WTC11 (cell line): Measurements from ENCODE around the gene SOCS1. TPM values are rescaled to one million over a fixed set of nuclear protein-coding genes. Genes with fewer than 3 reads are reported as not detected.
A peak's percentile ranks its signal among the peaks of the same experiment; 100 is the strongest.

ENCODE experiments used
- ATAC-seq: fragments of 200-7000 bp; cut with Tn5 transposase; 2 replicates; pipeline ENCODE4 v1.10.0; 2021; ENCODE audit warnings: mild to moderate bottlenecking, moderate library complexity
- CTCF ChIA-PET: fragments of 300-600 bp; sonication (Branson Sonifier 250); formaldehyde crosslinking; loops from one replicate; lab custom pipeline; 2021; ENCODE audit warnings: antibody characterized with exemption; lab: Charles Lee
- POLR2A ChIA-PET: fragments of 350-600 bp; sonication (Branson Sonifier 250); formaldehyde crosslinking; loops from one replicate; lab custom pipeline; 2021; ENCODE audit warnings: antibody characterized with exemption; lab: Charles Lee
- DNase-seq: peaks from one replicate; pipeline ENCODE4 v3.0.0; 2021; ENCODE audit warnings: low spot score
- H3K27ac Mint-ChIP-seq: 2 replicates; pipeline ENCODE4 v1.8.0; 2021; ENCODE audit warnings: mixed read lengths
- H3K27me3 Mint-ChIP-seq: 2 replicates; pipeline ENCODE4 v1.8.0; 2021; ENCODE audit warnings: low read depth, mild to moderate bottlenecking, moderate library complexity, mixed read lengths
- H3K36me3 Mint-ChIP-seq: 2 replicates; pipeline ENCODE4 v1.8.0; 2021; ENCODE audit warnings: mixed read lengths
- H3K4me1 Mint-ChIP-seq: 2 replicates; pipeline ENCODE4 v1.8.0; 2022; ENCODE audit warnings: mixed read lengths
- H3K4me3 Mint-ChIP-seq: 2 replicates; pipeline ENCODE4 v1.8.0; 2021; ENCODE audit warnings: mild to moderate bottlenecking, moderate library complexity, mixed read lengths
- H3K9me3 Mint-ChIP-seq: 2 replicates; pipeline ENCODE4 v1.8.0; 2021; ENCODE audit warnings: mixed read lengths
- AR ChIP-seq: fragments of 250-450 bp; sonication (Bioruptor Pico); IDR thresholded peaks from 2 replicates; pipeline ENCODE4 v1.9.0; 2021; ENCODE audit warnings: mild to moderate bottlenecking
- ARID4B ChIP-seq: sonication (generic); formaldehyde crosslinking; IDR thresholded peaks from 2 replicates; pipeline ENCODE4 v1.8.0; 2023; ENCODE audit warnings: missing genetic modification reagents, mild to moderate bottlenecking, borderline replicate concordance
- EMX1 ChIP-seq: fragments of 250-450 bp; sonication (Bioruptor Pico); IDR thresholded peaks from 2 replicates; pipeline ENCODE4 v1.8.0; 2021; ENCODE audit warnings: mild to moderate bottlenecking
- ERG ChIP-seq: fragments of 250-450 bp; sonication (Bioruptor Pico); IDR thresholded peaks from 2 replicates; pipeline ENCODE4 v1.8.0; 2021; ENCODE audit warnings: mild to moderate bottlenecking
- FOXP4 ChIP-seq: sonication (generic); formaldehyde crosslinking; IDR thresholded peaks from 2 replicates; pipeline ENCODE4 v1.8.0; 2022; ENCODE audit warnings: mild to moderate bottlenecking, missing genetic modification reagents
- MAX ChIP-seq: sonication (generic); formaldehyde crosslinking; IDR thresholded peaks from 2 replicates; pipeline ENCODE4 v1.8.0; 2022; ENCODE audit warnings: mild to moderate bottlenecking, missing genetic modification reagents
- NFATC4 ChIP-seq: fragments of 250-450 bp; sonication (Bioruptor Pico); IDR thresholded peaks from 2 replicates; pipeline ENCODE4 v1.9.0; 2021; ENCODE audit warnings: mild to moderate bottlenecking
- NFYB ChIP-seq: sonication (generic); formaldehyde crosslinking; conservative IDR thresholded peaks from 2 replicates; pipeline ENCODE4 v1.8.0; 2022; ENCODE audit warnings: low read depth, missing genetic modification reagents
- PRRX2 ChIP-seq: fragments of 250-450 bp; sonication (Bioruptor Pico); IDR thresholded peaks from 2 replicates; pipeline ENCODE4 v1.8.0; 2021; ENCODE audit warnings: mild to moderate bottlenecking
- TP53 ChIP-seq: sonication (generic); formaldehyde crosslinking; IDR thresholded peaks from 2 replicates; pipeline ENCODE4 v1.8.1; 2023; ENCODE audit warnings: mild to moderate bottlenecking, missing genetic modification reagents
- ZNF121 ChIP-seq: sonication (generic); formaldehyde crosslinking; IDR thresholded peaks from 2 replicates; pipeline ENCODE4 v1.8.0; 2023; ENCODE audit warnings: missing genetic modification reagents
- ZNF232 ChIP-seq: sonication (generic); formaldehyde crosslinking; IDR thresholded peaks from 2 replicates; pipeline ENCODE4 v1.8.0; 2022; ENCODE audit warnings: mild to moderate bottlenecking, missing genetic modification reagents
- ZNF671 ChIP-seq: fragments of 250-450 bp; sonication (Bioruptor Pico); IDR thresholded peaks from 2 replicates; pipeline ENCODE4 v1.8.0; 2021; ENCODE audit warnings: mild to moderate bottlenecking
- total RNA-seq: library from RNA; stranded (reverse); gene quantifications from 3 replicates; pipeline ENCODE4 v1.2.3, GENCODE V29; 2021

The SOCS1 gene
- total RNA-seq, 1 experiment from 2014 or later: 62.3 TPM

- TF ChIP-seq ZNF121 (CRISPR knock-in tag) (peak; percentile 47; the same call in 1 of the 2 replicates), ZNF232 (CRISPR knock-in tag) (no peak), ARID4B (CRISPR knock-in tag) (0 out of 2 replicates have a peak, but pooled peaks have one; percentile 24), NFYB (no peak), ZNF671 (CRISPR knock-in tag) (no peak), PRRX2 (peak; percentile 12; the same call in 1 of the 2 replicates)
- no peaks in the 10 kb centered on the region for H3K9me3 Mint-ChIP-seq
- peak overlapping the region; percentile 77 for H3K4me3 Mint-ChIP-seq
- H3K4me1 Mint-ChIP-seq: peaks cover 32% of the 10 kb centered on the region
- ATAC-seq (no peak), DNase-seq (no peak)
- POLR2A ChIA-PET: interaction anchor here (0.7 to 0.8 kb wide), 2 partner anchors 107 to 907 kb away, joined by 3 read pairs; no protein-coding TSS in a partner anchor
- CTCF ChIA-PET: interaction anchor here (1.0 to 1.9 kb wide), 2 partner anchors 104 to 107 kb away, joined by 3 to 9 read pairs; no protein-coding TSS in a partner anchor
- no peaks in the 10 kb centered on the region for H3K27me3 Mint-ChIP-seq
- peak overlapping the region; percentile 81 for H3K27ac Mint-ChIP-seq
- peaks cover 19% of the 10 kb centered on the region for H3K36me3 Mint-ChIP-seq
Observed at GRCh38 chr16:11251525-11252481, 4.2 kb downstream of the SOCS1 start.

- Mint-ChIP-seq H3K4me3 (no peak overlapping the region), H3K36me3 (peaks cover 19% of the 10 kb centered on the region), H3K4me1 (peaks cover 32% of the 10 kb centered on the region), H3K9me3 (no peaks in the 10 kb centered on the region), H3K27me3 (no peaks in the 10 kb centered on the region), H3K27ac (peak overlapping the region; percentile 49)
- POLR2A ChIA-PET: interaction anchor here (0.8 kb wide), 1 partner anchor 108 kb away, joined by 3 read pairs; no protein-coding TSS in a partner anchor
- ATAC-seq (no peak), DNase-seq (no peak)
- TF ChIP-seq ZNF671 (CRISPR knock-in tag): 0 out of 2 replicates have a peak, but pooled peaks have one; percentile 50
- TF ChIP-seq NFATC4 (CRISPR knock-in tag): 0 out of 2 replicates have a peak, but pooled peaks have one; percentile 56
- TF ChIP-seq FOXP4 (CRISPR knock-in tag): no peak
- CTCF ChIA-PET: interaction anchor here (1.9 kb wide), 1 partner anchor 105 kb away, joined by 9 read pairs; no protein-coding TSS in a partner anchor
Observed at GRCh38 chr16:11250786-11251524, 5.0 kb downstream of the SOCS1 start.

GRCh38 chr16:11250091-11250785, 5.8 kb downstream of the SOCS1 start:
- H3K4me1 Mint-ChIP-seq: peaks cover 32% of the 10 kb centered on the region
- no peak overlapping the region for H3K4me3 Mint-ChIP-seq
- TF ChIP-seq TP53: no peak
- peak; percentile 6 for TF ChIP-seq PRRX2
- TF ChIP-seq MAX: no peak
- peak; percentile 70; the same call in 1 of the 2 replicates for TF ChIP-seq ERG (CRISPR knock-in tag)
- TF ChIP-seq AR (CRISPR knock-in tag): 0 out of 2 replicates have a peak, but pooled peaks have one; percentile 2
- peak; percentile 67; the same call in 1 of the 2 replicates for TF ChIP-seq EMX1 (CRISPR knock-in tag)
- 0 out of 2 replicates have a peak, but pooled peaks have one; percentile 21 for TF ChIP-seq NFATC4 (CRISPR knock-in tag)

More at GRCh38 chr16:11250091-11250785, 5.8 kb downstream of the SOCS1 start:
- Mint-ChIP-seq H3K9me3 (no peaks in the 10 kb centered on the region), H3K36me3 (peaks cover 19% of the 10 kb centered on the region), H3K27ac (peak overlapping the region; percentile 49; the same call in 1 of the 2 replicates), H3K27me3 (no peaks in the 10 kb centered on the region)
- POLR2A ChIA-PET: interaction anchor here (0.6 kb wide), 1 partner anchor 117 kb away, joined by 5 read pairs; no protein-coding TSS in a partner anchor
- DNase-seq (peak; percentile 34), ATAC-seq (peak; percentile 66)
- CTCF ChIA-PET: interaction anchor here (1.1 kb wide), 1 partner anchor 279 kb away, joined by 4 read pairs; no protein-coding TSS in a partner anchor
